HG02938 (cell line): ENCODE results near the gene MIS12.

ENCODE experiments used
- ATAC-seq: cut with Tn5 transposase; IDR thresholded peaks from one replicate; pipeline ENCODE4 v1.9.1; 2021; ENCODE audit warnings: mild to moderate bottlenecking, moderate library complexity; ENCODE audit not compliant: unreplicated experiment

MIS12 gene

DNA sequence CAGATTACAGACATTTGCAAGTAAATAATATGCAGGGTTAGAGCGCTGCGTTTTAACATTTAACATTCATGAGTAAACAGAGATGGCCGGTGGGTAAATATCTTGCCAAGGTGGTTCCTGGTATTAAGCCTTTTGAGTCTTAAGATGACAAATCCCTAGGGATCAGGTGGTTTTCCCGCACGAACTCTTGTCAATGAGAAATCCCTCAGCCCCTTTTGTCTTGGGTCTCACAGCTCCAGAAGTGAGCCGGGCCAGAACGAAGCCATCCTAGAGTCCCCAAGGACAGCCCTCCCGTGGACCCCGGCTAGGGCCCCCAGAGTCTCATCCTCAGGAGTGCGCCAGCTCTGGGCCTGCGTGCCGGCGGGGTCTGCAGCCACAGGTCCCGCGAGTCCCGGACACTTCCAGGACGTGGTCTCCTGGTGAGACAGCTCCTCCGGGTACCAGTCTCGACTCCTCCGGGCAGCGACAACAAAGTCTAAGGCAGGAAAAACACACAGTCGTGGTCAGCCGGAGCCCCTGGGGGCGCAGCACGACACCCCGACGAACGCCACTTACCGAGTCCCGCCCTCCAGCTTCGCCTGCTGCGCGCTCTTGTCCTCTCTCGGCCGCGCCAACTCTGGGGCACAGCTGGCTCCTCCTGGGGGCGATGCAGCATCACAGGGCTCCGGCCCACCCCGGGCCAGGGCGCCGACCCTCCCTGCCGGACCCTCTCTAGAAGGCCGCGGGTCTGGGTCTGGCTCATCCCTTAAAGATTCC lies 13.3 kb downstream of the MIS12 start:
- ATAC-seq: no peak

DNA sequence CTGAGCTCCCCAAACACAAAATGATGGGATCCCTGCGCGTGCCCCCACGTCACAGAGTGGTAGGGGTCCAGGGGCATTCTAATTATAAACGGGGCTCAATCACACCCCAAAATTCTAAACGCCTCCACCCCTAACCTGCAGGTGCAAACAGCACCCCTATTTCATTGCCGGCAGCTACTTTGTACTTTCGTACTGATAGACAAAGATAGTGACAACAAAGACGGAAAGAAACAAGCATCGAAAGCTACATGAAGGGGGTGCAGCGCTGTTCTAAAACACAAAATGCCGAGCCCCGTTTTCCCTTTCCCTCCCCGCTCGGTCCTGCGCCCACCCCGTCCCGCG lies 13.9 kb downstream of the MIS12 start:
- no peak for ATAC-seq

DNA sequence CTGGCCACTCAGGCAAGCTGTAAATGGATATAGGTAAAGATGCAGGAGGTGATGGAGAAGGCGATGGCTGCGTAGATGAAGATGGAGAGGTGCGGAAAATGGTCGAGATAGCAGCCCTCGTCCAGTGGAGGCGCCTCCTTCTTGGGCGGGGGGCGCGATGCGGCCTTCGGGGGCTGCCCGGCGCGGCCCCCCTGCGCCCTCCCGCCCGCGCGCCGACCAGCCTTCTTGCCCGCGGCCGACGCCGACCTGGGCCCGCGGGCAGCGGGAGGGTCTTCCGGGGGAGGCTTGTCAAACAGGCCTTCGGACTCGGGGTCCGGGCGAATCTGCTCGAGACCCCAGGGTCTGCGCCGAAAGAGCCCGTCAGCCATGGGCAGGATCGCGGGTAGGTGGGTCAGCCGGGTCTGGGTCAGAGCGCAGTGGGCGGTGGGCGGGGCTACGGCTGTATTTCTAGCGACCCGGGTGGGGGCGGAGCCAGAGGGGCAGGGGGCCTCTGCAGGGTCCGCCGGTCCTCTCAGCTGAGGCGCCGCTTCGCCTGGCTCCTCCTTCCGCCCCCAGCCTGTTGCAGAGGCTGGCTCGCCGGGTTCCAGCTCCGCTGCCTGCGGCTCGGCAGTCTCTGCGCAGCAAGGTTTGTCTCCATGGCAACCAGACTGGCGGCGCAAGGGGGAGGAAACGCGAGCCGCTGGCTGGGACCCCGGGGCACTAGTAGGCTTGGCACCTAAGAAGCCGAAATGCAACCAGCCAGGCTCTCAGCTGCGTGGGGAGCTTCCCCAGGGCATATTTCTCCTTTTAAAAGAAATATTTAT lies 14.4 kb downstream of the MIS12 start:
- peak; percentile 58 for ATAC-seq

DNA sequence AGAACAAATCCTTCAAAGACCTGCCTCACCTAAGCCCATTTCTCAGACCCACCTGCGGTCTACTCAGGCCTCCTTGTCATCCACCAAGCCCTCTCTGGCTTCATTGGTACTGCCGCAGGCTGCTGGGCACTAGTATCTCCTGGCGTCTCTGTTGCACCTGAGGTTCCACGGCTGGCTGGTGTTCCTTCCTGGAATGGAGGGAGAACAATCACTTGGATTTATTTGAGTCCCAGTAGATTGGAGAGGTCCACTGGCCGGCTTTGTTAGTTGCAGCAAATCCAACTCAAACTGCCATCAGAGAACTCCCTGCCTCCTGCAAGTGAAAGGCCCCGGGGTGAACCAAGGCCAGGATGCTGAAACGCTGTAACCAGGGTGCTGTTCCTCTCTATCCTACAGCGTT lies 15.3 kb downstream of the MIS12 start:
- ATAC-seq: no peak

- ATAC-seq: no peak
Measured at GRCh38 chr17:5502552-5502951, 16.2 kb downstream of the MIS12 start.

DNA sequence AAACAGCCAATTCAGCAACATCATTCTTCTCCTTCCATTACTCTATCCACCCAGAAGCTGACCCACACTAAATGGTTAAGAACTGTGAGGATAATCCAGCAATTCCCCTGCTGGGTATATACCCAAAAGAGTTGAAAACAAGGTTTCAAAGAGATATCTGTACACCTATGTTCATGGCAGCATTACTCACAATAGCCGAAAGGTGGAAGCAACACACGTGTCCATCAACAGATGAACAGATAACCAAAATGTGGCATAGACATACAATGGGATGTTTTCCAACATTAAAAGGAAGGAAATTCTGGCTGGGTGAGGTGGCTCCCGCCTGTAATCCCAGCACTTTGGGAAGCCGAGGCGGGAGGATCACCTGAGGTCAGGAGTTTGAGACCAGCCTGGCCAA lies 19.9 kb downstream of the MIS12 start:
- no peak for ATAC-seq

- no peak for ATAC-seq
Measured at GRCh38 chr17:5508810-5509209, 22.4 kb downstream of the MIS12 start.

GRCh38 chr17:5509482-5509881 lies 23.1 kb downstream of the MIS12 start:
- ATAC-seq: no peak

- ATAC-seq: no peak
Measured at GRCh38 chr17:5510771-5511170, 24.4 kb downstream of the MIS12 start.

DNA sequence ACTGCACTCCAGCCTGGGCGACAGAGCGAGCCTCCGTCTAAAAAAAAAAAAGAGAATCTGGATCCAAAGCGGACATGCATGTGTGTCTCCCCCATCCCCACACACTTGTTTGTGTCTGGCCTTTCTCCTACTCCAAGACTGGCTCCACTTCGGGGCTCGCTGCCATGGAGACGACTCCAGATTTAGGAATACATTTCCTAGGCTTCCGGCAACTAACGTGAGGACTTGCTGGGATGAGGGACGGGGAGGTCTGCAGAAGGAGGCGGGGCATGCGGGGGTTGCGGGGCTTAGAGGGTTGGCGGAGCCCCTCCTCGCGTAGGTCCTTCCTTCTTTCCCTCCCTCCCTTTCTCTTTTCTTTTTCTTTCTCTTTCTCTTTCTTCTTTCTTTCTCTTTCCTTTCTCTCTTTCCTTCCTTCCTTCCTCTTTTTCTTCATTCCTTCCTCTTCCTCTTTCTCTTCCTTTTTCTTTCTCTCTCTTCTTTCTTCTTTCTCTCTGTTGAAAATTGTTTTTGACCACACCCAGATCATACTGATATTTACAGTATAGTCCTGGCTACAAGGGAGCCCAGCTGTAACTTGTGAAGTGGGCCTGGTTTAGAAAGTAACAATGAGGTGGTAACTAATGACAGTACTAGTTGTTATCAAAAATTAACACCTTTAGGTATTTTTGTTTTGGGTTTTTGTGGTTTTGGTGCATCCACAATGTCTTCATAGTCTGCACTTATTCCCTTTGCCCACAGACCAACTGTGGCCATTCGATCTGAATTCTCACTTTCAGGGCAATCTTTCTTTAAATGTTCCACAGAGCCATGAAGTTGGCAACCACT lies 25.2 kb downstream of the MIS12 start:
- ATAC-seq: no peak

DNA sequence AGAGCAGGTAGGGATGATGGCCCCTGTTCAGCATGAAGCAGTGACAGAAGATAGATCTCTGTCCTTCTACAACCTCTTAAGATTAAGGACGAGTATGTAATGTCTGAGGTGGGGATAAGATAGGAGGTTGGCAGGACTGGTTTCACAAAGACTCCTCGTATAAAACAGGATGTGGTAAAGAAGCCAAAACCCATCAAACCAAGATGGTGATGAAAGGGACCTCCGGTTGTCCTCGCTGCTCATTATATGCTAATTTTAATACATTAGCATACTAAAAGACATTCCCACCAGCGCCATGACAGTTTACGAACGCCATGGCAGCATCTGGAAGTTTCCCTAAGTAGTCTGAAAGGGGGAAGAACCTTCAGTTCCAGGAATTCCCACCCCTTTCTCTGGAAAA lies 27.3 kb downstream of the MIS12 start:
- ATAC-seq: no peak

- ATAC-seq: no peak
Measured at GRCh38 chr17:5514976-5515375, 28.6 kb downstream of the MIS12 start.

DNA sequence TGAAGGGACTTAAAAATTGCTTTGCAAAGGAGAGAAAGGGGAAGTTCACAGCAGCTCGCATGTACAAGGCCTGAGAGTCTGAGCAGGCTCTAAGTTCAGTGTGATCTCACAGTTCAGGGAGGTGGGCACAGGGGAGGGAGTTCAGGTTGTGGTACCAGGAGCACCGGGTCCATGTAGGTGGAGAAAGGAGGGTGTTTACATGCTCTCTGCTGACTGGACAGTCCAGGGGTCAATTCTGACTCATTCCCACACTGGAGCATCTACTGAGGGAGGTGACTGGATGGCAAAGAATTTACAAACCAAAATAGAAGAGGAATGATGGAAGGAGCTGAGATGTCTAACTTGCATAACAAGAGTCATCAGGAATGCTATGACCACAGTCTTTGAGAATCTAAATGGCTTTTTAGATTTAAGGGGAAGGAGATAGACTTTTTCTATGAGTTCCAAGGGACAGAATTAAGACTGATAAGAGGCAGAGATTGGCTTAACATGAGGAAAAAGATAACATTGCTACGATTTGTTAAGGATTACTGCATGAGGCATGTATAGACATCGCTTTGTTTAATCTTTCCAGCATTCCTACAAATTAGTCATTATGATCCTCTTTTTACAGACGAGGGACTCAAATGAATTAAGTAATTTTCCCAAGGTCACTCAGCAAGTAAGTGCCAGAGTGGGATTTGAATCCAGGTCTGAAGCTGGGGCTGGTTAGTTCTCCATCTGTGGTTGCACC lies 29.9 kb downstream of the MIS12 start:
- ATAC-seq: no peak

DNA sequence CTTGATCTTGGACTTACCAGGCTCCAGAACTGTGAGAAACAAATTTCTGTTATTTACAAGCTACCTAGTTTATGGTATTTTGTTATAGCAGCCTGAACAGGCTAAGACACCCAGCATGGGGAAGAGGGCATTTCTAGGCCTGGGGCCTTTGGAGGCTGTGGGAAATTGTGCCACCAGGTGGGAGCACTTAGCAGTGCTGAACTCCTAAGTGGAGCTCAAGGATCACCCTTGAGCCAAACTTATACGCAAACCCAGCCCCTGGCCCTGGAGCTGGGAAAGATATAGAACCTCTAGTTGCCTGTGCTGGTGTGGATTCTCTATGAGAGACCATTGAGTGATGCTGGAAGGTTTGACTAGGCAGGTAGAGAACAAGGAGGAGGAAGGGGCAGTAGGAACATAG lies 36.1 kb downstream of the MIS12 start:
- no peak for ATAC-seq

GRCh38 chr17:5523249-5523648 lies 36.9 kb downstream of the MIS12 start:
- no peak for ATAC-seq

DNA sequence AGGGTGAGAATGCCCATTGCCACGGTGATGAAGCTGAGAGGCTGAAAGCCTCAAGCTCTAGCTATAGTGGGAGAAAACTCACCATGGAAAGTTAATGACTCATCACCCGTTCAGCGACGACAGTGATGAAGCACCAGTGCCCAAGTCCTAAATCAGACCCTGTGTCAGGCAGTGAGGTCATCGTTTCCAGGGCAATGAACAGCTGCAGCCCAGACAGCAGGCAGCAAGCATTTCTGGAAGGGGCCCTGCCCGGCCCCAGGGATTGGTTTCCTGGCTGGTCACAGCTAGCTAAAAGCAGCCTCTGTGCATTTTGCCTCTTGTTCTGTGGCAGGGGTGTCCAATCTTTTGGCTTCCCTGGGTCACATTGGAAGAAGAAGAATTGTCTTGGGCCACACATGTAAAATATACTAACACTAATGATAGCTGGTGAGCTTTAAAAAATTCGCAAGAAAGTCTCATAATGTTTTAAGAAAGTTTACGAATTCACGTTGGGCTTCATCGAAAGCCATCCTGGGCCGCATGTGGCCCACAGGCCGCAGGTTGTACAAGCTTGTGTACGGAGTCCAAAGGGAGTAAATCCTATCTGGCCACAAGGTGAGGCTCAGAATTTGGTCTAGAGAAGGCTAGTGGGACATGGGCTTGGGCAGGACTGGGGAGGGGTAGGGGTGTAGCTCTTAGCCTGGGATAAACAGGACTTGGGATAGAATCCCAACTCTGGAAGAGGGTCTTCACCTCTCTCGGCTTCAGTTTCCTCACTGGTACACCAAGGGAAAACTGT lies 40.6 kb downstream of the MIS12 start:
- no peak for ATAC-seq

- no peak for ATAC-seq
Measured at GRCh38 chr17:5527601-5528250, 41.4 kb downstream of the MIS12 start.

GRCh38 chr17:5530265-5531084 lies 44.1 kb downstream of the MIS12 start:
- ATAC-seq: no peak

- ATAC-seq: no peak
Measured at GRCh38 chr17:5531085-5531418, 44.7 kb downstream of the MIS12 start.
